Endothelial cell of umbilical vein (primary cell): Measurements from ENCODE around the gene PIGH. TPM values are rescaled to one million over a fixed set of nuclear protein-coding genes. Genes with fewer than 3 reads are reported as not detected.

Experiments
- BruUV-seq: library from RNA; stranded (reverse); fragments of 400-500 nt; replicated peaks from 2 replicates; lab custom pipeline; 2021; lab: Mats Ljungman, UMichigan
- CTCF ChIA-PET: fragments of 300-600, 350-600 bp; sonication (Branson Sonifier 250); formaldehyde crosslinking; loops from one replicate; lab custom pipeline; 2021; ENCODE audit warnings: antibody characterized with exemption, inconsistent platforms; lab: Charles Lee
- POLR2A ChIA-PET: fragments of 300-600, 350-600 bp; sonication (Branson Sonifier 250); formaldehyde crosslinking; loops from one replicate; lab custom pipeline; 2021; ENCODE audit warnings: antibody characterized with exemption, inconsistent platforms; lab: Charles Lee
- DNase-seq: peaks from one replicate; pipeline ENCODE4 v3.0.0-alpha.2; 2011; ENCODE audit warnings: low read depth, low spot score
- FAIRE-seq: peaks from 2 replicates; lab custom pipeline; 2011; peaks lifted over from hg19 to GRCh38; lab: Jason Lieb, UNC
- H2AFZ ChIP-seq: 2 replicates; pipeline ENCODE4 v1.6.0; 2012; ENCODE audit warnings: low read depth, low read length, control low read depth, inconsistent platforms
- H3K27ac ChIP-seq: 2 replicates; pipeline ENCODE4 v1.5.1; 2011; ENCODE audit warnings: low read depth, mild to moderate bottlenecking, control low read depth, low read length, moderate library complexity; ENCODE audit not compliant: insufficient read depth
- H3K27me3 ChIP-seq, 2 experiments: 2 replicates each; pipeline versions ENCODE4 v1.6.0 to v1.6.1; 2011; ENCODE audit warnings: low read length in 2 of 2, mixed read lengths in 1 of 2; ENCODE audit not compliant: control insufficient read depth in 2 of 2, insufficient read depth in 2 of 2
- H3K36me3 ChIP-seq, 2 experiments: 2 replicates in 1 of 2; 3 replicates in 1 of 2; pipeline ENCODE4 v1.5.1; 2011; ENCODE audit warnings: low read length in 2 of 2, mild to moderate bottlenecking in 1 of 2, moderate library complexity in 1 of 2; ENCODE audit not compliant: control insufficient read depth in 2 of 2, insufficient read depth in 2 of 2; ENCODE audit errors: extremely low read depth in 1 of 2
- H3K4me1 ChIP-seq: 3 replicates; pipeline ENCODE4 v1.5.1; 2011; ENCODE audit warnings: mild to moderate bottlenecking, low read length; ENCODE audit not compliant: control insufficient read depth, insufficient read depth; ENCODE audit errors: extremely low read depth
- H3K4me2 ChIP-seq: 2 replicates; pipeline ENCODE4 v1.6.1; 2011; ENCODE audit warnings: low read length, control low read depth, mixed read lengths; ENCODE audit not compliant: insufficient read depth
- H3K4me3 ChIP-seq, 3 experiments: fragments of 200-600 bp in 1 of 3; sonication (generic), shearing (Covaris generic) in 1 of 3; replicated peaks in 1 of 3; 2 replicates each; pipeline ENCODE4 v1.5.1; 2011 to 2016; ENCODE audit warnings: control low read depth in 3 of 3, low read length in 3 of 3, mild to moderate bottlenecking in 2 of 3, inconsistent platforms in 1 of 3, low read depth in 1 of 3, moderate library complexity in 1 of 3; ENCODE audit not compliant: insufficient read depth in 1 of 3
- H3K79me2 ChIP-seq: 2 replicates; pipeline ENCODE4 v1.6.0; 2012; ENCODE audit warnings: low read length, inconsistent platforms; ENCODE audit not compliant: control insufficient read depth, insufficient read depth
- H3K9ac ChIP-seq: replicated peaks from 2 replicates; pipeline ENCODE3; 2011; ENCODE audit warnings: low read length, control low read depth; ENCODE audit not compliant: insufficient read depth; ENCODE audit errors: extremely low read depth
- H3K9me1 ChIP-seq: replicated peaks from 3 replicates; pipeline ENCODE4 v1.6.0; 2011; ENCODE audit warnings: mild to moderate bottlenecking, low read length; ENCODE audit not compliant: control insufficient read depth, insufficient read depth; ENCODE audit errors: extremely low read depth
- H3K9me3 ChIP-seq: replicated peaks from 2 replicates; pipeline ENCODE4 v1.5.1; 2012; ENCODE audit warnings: low read length, inconsistent platforms; ENCODE audit not compliant: control insufficient read depth, insufficient read depth
- H4K20me1 ChIP-seq: replicated peaks from 2 replicates; pipeline ENCODE3; 2011; ENCODE audit warnings: mild to moderate bottlenecking, low read length; ENCODE audit not compliant: control insufficient read depth, insufficient read depth; ENCODE audit errors: extremely low read depth
- CTCF ChIP-seq, 2 donors: IDR thresholded peaks; 1 replicate in 1 of 2; 2 replicates in 1 of 2; pipeline ENCODE4 v1.5.1; 2011; ENCODE audit warnings: low read length in 2 of 2, mild to moderate bottlenecking in 2 of 2, moderate library complexity in 2 of 2, control low read depth in 1 of 2, inconsistent platforms in 1 of 2, low read depth in 1 of 2; ENCODE audit not compliant: insufficient read depth in 1 of 2; ENCODE audit errors: extremely low read depth in 1 of 2
- EZH2 ChIP-seq: IDR thresholded peaks from 2 replicates; pipeline ENCODE4 v1.6.1; 2012; ENCODE audit warnings: borderline replicate concordance, low read depth, mild to moderate bottlenecking, moderate library complexity, low read length, inconsistent platforms; ENCODE audit not compliant: severe bottlenecking
- FOS ChIP-seq: IDR thresholded peaks from 2 replicates; pipeline ENCODE4 v1.6.1; 2011; ENCODE audit warnings: mild to moderate bottlenecking, low read length, moderate library complexity, borderline replicate concordance; ENCODE audit not compliant: insufficient read depth
- GATA2 ChIP-seq: IDR thresholded peaks from 2 replicates; pipeline ENCODE4 v1.7.0; 2011; ENCODE audit warnings: low read depth, mild to moderate bottlenecking, moderate library complexity, mixed read lengths, low read length; ENCODE audit not compliant: insufficient read length, insufficient read depth
- JUN ChIP-seq: IDR thresholded peaks from 2 replicates; pipeline ENCODE4 v1.6.1; 2011; ENCODE audit warnings: borderline replicate concordance, low read depth; ENCODE audit not compliant: insufficient read length, insufficient read depth
- MAX ChIP-seq: IDR thresholded peaks from 2 replicates; pipeline ENCODE4 v1.6.1; 2011; ENCODE audit not compliant: insufficient read depth, insufficient read length
- MYC ChIP-seq: IDR thresholded peaks from one replicate; pipeline ENCODE4 v1.6.1; 2011; ENCODE audit warnings: mild to moderate bottlenecking, low read depth, low read length
- POLR2A ChIP-seq: IDR thresholded peaks from 2 replicates; pipeline ENCODE4 v1.6.1; 2012; ENCODE audit warnings: low read depth, mild to moderate bottlenecking, control low read depth, low read length
- POLR2AphosphoS5 ChIP-seq: IDR thresholded peaks from 2 replicates; pipeline ENCODE4 v1.6.1; 2012; ENCODE audit warnings: low read depth, mild to moderate bottlenecking, control low read depth, low read length, moderate library complexity; ENCODE audit not compliant: insufficient read depth
- dilution Hi-C: fragments of 300-500 bp; cut with MboI; formaldehyde crosslinking; loops from one replicate; pipeline ENCODE4 v1.15.0; 2019; ENCODE audit warnings: low sequenced_read_pairs; ENCODE audit not compliant: extremely low pct_ligation_motif_present
- intact Hi-C: fragments of 100-400 bp; cut with micrococcal nuclease; formaldehyde crosslinking; loops from one replicate; pipeline ENCODE4 v1.10.0; 2022
- polyA plus RNA-seq, 4 experiments: library from polyadenylated mRNA; depleted of rRNA in 3 of 4; stranded (reverse) in 3 of 4; unstranded in 1 of 4; fragments of >200 nt; gene quantifications; 2 replicates each; pipeline versions ENCODE4 v1.2.1 to v1.2.3, GENCODE V29; 2011 to 2012; ENCODE audit warnings: missing spikeins in 1 of 4
- total RNA-seq: library from RNA; stranded (reverse); gene quantifications from 2 replicates; pipeline ENCODE4 v1.2.3, GENCODE V29; 2021

Gene PIGH
- total and polyA plus RNA-seq, 2 donors (not counting 3 experiments of a cell fraction or from before 2014, with no cell fraction given), result 12.3 to 18.0 TPM

GRCh38 chr14:67602995-67603545, 3.0 kb upstream of the PIGH start:
- Histone ChIP-seq H4K20me1 (no peaks in the 10 kb centered on the region), H3K36me3 (no peaks in the 10 kb centered on the region), H3K27ac (no peak overlapping the region), H3K27me3 (peaks cover 0 to 10% of the 10 kb centered on the region in 2 experiments), H3K4me3 (no peak overlapping the region), H3K4me2 (no peak overlapping the region), H3K79me2 (no peaks in the 10 kb centered on the region), H3K9me3 (no peaks in the 10 kb centered on the region), H2AFZ (no peak overlapping the region), H3K4me1 (peaks cover 6% of the 10 kb centered on the region), H3K9ac (no peak overlapping the region), H3K9me1 (no peaks in the 10 kb centered on the region)
- DNase-seq (no peak), FAIRE-seq (no peak)
- dilution Hi-C loops, result no loop called here
- ChIA-PET CTCF (interaction anchor here (1.0 kb wide), 1 partner anchor 19 kb away, joined by 3 read pairs; no protein-coding TSS in a partner anchor), POLR2A (no interaction called here)
- BruUV-seq, result no TSS peak
- TF ChIP-seq POLR2AphosphoS5, result no peak
- TF ChIP-seq GATA2, result no peak
- no peak for TF ChIP-seq MYC
- intact Hi-C loops, result no loop called here

GRCh38 chr14:67602076-67602475, 2.0 kb upstream of the PIGH start:
- Histone ChIP-seq H3K79me2 (no peaks in the 10 kb centered on the region), H3K27ac (no peak overlapping the region), H3K4me3 (no peak overlapping the region), H3K27me3 (peaks cover 0 to 10% of the 10 kb centered on the region in 2 experiments), H3K9me3 (no peaks in the 10 kb centered on the region), H4K20me1 (no peaks in the 10 kb centered on the region), H3K9ac (no peak overlapping the region), H2AFZ (no peak overlapping the region), H3K4me1 (peaks cover 6% of the 10 kb centered on the region), H3K9me1 (no peaks in the 10 kb centered on the region), H3K36me3 (no peaks in the 10 kb centered on the region), H3K4me2 (no peak overlapping the region)
- DNase-seq, result no peak
- POLR2A ChIA-PET, result no interaction called here
- intact Hi-C loops (no loop called here), dilution Hi-C loops (no loop called here)
- TF ChIP-seq JUN, result no peak
- no peak for TF ChIP-seq FOS
- TF ChIP-seq EZH2, result no peak
- no peak for TF ChIP-seq POLR2A
- TF ChIP-seq MYC, result no peak
- no peak for TF ChIP-seq CTCF (IDR thresholded peaks at IDR 0.05; ENCODE audit: extremely low read depth in 1 of 2, insufficient read depth in 1 of 2, low read depth in 1 of 2, low read length in 2 of 2)
- no peak for TF ChIP-seq GATA2
- no peak for TF ChIP-seq MAX
- TF ChIP-seq POLR2AphosphoS5, result no peak
- no TSS peak for BruUV-seq
- no peak for FAIRE-seq
- CTCF ChIA-PET, result interaction anchor here (1.0 kb wide), 1 partner anchor 18 kb away, joined by 3 read pairs; no protein-coding TSS in a partner anchor
